ENCODE measurements around the gene PIGU. TPM values are rescaled to one million over a fixed set of nuclear protein-coding genes. Genes with fewer than 3 reads are reported as not detected.

Gene PIGU
- total RNA-seq, 1 donor from 2014 or later = 20.7 TPM

DNA sequence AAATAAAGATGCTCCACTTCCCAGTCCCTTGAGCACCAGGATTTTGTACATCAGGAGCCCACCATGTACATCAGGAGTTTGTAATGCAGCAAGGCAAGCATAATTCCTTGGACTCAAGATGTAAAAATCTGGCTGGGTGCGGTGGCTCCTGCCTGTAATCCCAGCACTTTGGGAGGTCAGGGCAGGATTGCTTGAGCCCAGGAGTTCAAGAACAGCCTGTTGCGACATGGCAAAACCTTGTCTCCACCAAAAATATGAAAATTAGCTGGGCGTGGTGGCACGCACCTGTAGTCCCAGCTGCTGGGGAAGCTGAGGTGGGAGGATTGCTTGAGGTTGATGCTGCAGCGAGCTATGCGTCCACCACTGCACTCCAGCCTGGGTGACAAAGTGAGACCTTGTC, 134.5 kb downstream of the PIGU start:
- H3K27me3 ChIP-seq (ENCODE audit: control insufficient read depth, insufficient read depth, low read length) = no peaks in the 10 kb centered on the region
- peaks cover 2% of the 10 kb centered on the region for H3K36me3 ChIP-seq (ENCODE audit: control insufficient read depth, insufficient read depth, low read length)
- DNase-seq (ENCODE audit: low read depth) = no peak
- H3K4me3 ChIP-seq (ENCODE audit: low read depth, low read length) = no peak overlapping the region
- TF ChIP-seq, protein P1, sequence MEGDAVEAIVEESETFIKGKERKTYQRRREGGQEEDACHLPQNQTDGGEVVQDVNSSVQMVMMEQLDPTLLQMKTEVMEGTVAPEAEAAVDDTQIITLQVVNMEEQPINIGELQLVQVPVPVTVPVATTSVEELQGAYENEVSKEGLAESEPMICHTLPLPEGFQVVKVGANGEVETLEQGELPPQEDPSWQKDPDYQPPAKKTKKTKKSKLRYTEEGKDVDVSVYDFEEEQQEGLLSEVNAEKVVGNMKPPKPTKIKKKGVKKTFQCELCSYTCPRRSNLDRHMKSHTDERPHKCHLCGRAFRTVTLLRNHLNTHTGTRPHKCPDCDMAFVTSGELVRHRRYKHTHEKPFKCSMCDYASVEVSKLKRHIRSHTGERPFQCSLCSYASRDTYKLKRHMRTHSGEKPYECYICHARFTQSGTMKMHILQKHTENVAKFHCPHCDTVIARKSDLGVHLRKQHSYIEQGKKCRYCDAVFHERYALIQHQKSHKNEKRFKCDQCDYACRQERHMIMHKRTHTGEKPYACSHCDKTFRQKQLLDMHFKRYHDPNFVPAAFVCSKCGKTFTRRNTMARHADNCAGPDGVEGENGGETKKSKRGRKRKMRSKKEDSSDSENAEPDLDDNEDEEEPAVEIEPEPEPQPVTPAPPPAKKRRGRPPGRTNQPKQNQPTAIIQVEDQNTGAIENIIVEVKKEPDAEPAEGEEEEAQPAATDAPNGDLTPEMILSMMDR (IDR thresholded peaks at IDR 0.05; ENCODE audit: insufficient read depth, low read length, poor library complexity, severe bottlenecking) = no peak

DNA sequence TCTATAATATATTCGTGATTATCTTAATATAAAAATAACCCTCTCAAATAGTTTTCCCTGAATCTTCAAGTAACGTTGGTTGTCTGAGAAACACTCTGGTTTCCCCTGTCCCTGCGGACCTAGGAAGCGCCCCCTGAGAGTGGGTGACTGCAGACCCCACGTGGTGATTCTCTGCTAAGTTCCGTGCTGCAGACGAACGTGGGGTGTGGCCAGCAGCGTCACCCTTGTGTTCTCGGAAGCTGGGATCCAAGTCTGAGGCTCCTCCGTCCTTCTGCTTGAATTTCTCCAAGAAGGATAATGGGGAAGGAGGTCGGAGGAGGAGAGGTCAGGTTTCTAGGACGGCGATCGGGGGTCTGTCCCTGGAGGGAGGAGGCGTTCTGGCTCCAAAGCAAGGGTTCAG, 135.0 kb downstream of the PIGU start:
- peaks cover 2% of the 10 kb centered on the region for H3K36me3 ChIP-seq (ENCODE audit: control insufficient read depth, insufficient read depth, low read length)
- TF ChIP-seq, protein P1 (IDR thresholded peaks at IDR 0.05; ENCODE audit: insufficient read depth, low read length, poor library complexity, severe bottlenecking) = no peak
- no peaks in the 10 kb centered on the region for H3K27me3 ChIP-seq (ENCODE audit: control insufficient read depth, insufficient read depth, low read length)
- H3K4me3 ChIP-seq (ENCODE audit: low read depth, low read length) = no peak overlapping the region
- no peak for DNase-seq (ENCODE audit: low read depth)

DNA sequence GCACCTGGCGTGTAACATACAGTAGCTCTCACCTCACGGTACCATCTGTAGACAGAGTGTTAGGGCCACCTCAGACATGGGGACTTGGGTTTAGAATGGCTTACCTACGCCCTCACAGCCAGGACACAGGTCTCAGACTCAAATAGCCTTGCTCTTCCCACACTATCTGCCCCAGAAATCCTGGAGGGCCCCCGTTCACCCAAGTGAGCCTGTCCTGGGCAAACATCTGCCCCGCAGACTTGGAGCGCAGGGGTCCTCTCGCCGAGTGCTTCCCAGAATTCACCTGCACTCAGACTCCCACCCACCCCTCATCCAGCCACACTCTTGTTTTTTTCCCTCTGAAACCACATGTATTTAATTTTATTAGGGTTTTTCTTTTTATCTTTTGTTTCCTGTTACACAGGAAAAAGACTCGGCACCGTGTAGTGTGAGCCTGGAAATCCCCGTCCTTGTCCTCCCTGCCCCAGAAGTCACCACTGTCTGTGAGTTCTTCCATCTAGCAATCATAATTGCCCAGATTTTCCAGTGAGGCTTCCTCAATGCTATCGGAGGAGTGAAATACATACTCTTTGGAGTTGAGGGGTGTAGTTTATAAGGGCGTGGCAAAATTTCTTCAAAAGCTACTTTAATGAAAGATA, 135.5 kb downstream of the PIGU start:
- H3K27me3 ChIP-seq (ENCODE audit: control insufficient read depth, insufficient read depth, low read length) = no peaks in the 10 kb centered on the region
- H3K4me3 ChIP-seq (ENCODE audit: low read depth, low read length) = no peak overlapping the region
- peaks cover 2% of the 10 kb centered on the region for H3K36me3 ChIP-seq (ENCODE audit: control insufficient read depth, insufficient read depth, low read length)
- TF ChIP-seq, protein P1 (IDR thresholded peaks at IDR 0.05; ENCODE audit: insufficient read depth, low read length, poor library complexity, severe bottlenecking) = no peak
- DNase-seq (ENCODE audit: low read depth) = no peak

DNA sequence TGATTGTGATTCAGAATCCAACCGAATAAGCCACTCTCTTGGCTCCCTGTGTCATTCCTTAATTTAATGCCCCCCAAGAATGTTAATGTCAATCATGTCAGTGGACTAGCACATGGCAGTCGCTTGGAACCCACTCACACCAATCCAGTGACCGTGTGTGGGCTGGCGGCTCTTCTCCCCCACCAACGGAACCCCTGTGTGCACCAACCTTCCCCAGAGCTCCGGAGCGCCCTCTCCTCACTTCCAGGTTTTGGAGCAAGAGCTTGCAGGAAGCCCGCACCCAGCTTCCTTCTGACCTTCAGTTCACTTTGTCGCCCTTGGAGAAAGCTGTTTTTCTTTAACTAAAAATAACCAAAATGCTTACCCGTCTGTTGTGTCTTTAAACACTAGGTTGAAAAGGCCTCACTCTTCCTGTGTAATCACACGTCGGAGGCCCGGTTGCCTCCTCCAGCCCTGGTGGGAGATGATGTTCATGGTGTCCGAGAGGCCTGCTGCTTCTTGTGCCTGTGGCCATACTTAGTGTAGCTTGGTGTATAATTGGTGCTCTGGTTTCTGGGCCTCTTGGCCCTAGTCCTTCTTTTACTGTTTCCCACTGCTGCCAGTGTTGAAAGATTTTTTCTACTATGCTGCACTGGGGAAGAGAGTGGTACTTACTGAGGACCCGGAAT, 136.2 kb downstream of the PIGU start:
- H3K36me3 ChIP-seq (ENCODE audit: control insufficient read depth, insufficient read depth, low read length) = peaks cover 2% of the 10 kb centered on the region
- no peaks in the 10 kb centered on the region for H3K27me3 ChIP-seq (ENCODE audit: control insufficient read depth, insufficient read depth, low read length)
- DNase-seq (ENCODE audit: low read depth) = no peak
- no peak overlapping the region for H3K4me3 ChIP-seq (ENCODE audit: low read depth, low read length)
- TF ChIP-seq, protein P1 (IDR thresholded peaks at IDR 0.05; ENCODE audit: insufficient read depth, low read length, poor library complexity, severe bottlenecking) = no peak

DNA sequence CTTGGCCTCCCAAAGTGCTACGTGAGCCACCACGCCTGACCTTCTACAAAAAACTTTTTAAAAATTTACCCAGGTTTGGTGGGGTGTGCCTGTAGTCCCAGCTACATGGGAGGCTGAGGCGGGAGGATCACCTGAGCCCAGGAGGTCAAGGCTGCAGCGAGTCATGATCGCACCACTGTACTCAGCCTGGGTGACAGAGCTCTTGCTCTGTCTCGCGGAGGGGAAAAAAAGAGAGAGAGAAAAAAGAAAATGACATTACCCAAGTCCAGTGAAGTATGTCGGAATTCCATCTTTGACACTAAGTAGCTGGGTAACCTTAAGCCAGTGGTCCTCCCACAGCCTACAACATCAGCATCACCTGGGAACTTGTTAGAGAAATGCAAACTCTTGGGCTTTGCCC, 137.1 kb downstream of the PIGU start:
- TF ChIP-seq, protein P1 (IDR thresholded peaks at IDR 0.05; ENCODE audit: insufficient read depth, low read length, poor library complexity, severe bottlenecking) = no peak
- Histone ChIP-seq H3K4me3 (ENCODE audit: low read depth, low read length) (no peak overlapping the region), H3K36me3 (ENCODE audit: control insufficient read depth, insufficient read depth, low read length) (peaks cover 2% of the 10 kb centered on the region), H3K27me3 (ENCODE audit: control insufficient read depth, insufficient read depth, low read length) (no peaks in the 10 kb centered on the region)
- no peak for DNase-seq (ENCODE audit: low read depth)

Measured in kidney epithelial cell (primary cell).